ENCODE measurements around the gene MTA3.
"Not testable (repeated sequence)": the region's sequence is repeated elsewhere in the genome, so short reads cannot be mapped to it uniquely, and the experiment has no call there.

Gene MTA3

GRCh38 chr2:42731316-42731715, 162.9 kb downstream of the MTA3 start:
- DNase-seq (ENCODE audit: low read depth in 2 of 2), result not testable (repeated sequence)

- DNase-seq (ENCODE audit: low read depth in 2 of 2), result no peak
These were observed 165.4 kb downstream of the MTA3 start for GRCh38 chr2:42733852-42734251.

GRCh38 chr2:42736598-42737322, 168.3 kb downstream of the MTA3 start:
- DNase-seq (ENCODE audit: low read depth in 2 of 2), result no peak

- no peak for DNase-seq (ENCODE audit: low read depth in 2 of 2)
These were observed 172.7 kb downstream of the MTA3 start for GRCh38 chr2:42741140-42741539.

- DNase-seq (ENCODE audit: low read depth in 2 of 2), result no peak
These were observed 174.6 kb downstream of the MTA3 start for GRCh38 chr2:42742740-42743658.

GRCh38 chr2:42743659-42743990, 175.2 kb downstream of the MTA3 start:
- DNase-seq (ENCODE audit: low read depth in 2 of 2), result no peak

- DNase-seq (ENCODE audit: low read depth in 2 of 2), result no peak
These were observed 176.2 kb downstream of the MTA3 start for GRCh38 chr2:42744545-42745082.

- no peak for DNase-seq (ENCODE audit: low read depth in 2 of 2)
These were observed 179.0 kb downstream of the MTA3 start for GRCh38 chr2:42747422-42747821.

DNA sequence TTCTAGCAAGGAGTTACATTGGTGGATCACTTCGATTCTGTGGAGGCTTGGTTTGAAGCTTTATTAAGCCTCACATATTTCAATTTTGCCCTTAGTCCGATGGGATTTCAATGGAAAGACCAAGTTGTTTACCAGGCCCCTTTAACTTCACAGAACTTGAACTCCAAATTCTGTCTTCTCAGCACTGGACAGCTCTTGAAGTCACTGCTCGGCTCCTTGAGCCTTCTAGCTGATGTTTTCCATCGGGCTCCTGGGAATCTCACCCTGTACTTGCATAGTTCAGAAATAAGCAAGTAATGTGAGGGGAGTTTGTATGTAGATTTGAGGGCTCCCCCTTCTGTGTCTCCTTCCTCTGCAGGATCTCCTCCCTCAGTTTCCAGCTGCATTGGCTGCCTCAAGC, 180.4 kb downstream of the MTA3 start:
- no peak for DNase-seq (ENCODE audit: low read depth in 2 of 2)

GRCh38 chr2:42752314-42752713, 183.9 kb downstream of the MTA3 start:
- no peak for DNase-seq (ENCODE audit: low read depth in 2 of 2)

DNA sequence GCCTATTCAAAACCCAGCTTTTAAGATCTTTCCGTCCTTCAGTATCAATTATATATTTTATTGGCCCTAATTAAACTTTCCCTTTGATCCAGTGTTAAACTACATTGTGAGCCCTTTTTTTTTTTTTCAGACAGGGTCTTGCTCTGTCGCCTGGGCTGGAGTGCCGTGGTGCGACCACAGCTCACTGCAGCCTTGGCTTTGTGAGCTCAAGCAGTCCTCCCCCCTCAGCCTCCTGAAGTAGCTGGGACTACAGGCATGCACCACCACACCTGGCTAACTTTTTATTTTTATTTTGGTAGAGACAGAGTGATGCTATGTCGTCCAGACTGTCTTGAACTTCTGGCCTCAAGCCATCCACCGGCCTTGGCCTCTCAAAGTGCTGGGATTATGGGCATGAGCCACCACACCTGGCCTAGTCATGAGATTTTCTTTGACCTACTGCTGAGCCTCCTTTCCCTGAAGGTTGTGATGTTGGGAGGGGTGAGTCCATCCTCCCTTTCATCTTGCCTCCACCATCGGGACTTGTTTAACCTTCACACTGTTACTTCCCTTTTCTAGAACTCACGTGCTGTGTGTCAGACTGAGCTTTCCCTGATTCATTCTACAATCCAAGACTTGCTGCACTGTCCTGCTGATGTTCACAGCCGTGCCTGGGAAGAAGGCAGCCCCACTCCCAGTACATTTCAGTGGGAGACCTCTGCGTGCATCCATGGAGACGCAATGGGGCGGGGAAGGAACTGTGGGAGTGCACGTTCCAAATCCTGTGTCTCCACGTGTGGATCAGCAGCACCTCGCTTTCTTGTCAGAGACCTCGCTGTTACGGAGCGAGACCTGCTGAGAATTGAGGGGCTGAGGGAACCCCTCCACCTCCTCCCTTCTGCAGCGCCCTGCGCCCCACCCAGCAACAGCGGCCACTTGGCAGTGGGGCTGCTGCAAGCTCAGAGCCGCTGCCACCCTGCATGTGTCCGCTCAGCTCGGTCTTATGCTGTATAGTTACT, 184.7 kb downstream of the MTA3 start:
- no peak for DNase-seq (ENCODE audit: low read depth in 2 of 2)

DNA sequence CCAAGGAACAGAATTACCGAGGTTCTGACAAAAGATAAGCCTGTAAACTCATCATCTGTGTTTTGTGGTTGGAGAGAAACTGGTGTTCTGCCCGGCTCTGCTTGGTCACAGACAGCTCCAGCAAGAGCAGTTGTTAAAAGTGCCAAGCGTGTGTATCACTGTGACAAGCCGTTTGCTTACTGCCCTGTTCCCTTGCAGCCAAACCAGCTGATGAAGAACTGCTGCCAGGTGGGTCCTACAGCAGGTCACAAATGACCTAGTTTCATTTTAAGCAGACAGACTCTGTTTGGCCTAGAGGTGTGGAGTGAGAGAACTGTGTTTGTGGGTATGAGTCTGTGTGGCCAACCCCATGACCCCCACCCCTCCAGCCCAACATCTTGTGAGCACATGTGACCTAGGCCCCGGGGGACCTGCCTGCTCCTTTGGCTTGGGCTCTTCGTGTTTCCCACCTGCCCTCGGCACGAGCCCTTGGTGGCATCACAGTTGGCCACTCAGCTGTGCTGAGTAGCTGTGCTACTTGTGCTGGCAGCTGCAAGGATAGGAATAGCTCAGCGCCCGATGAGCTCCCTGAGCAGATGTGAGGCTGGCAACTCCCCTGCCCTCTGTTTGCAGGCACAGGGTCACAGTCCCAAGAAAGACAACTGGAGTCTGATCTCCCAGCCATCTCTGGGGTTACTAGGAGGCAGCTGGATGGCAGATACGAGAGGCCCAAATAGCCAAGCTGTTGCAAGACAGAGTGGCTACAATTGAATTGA, 185.8 kb downstream of the MTA3 start:
- DNase-seq (ENCODE audit: low read depth in 2 of 2), result no peak

GRCh38 chr2:42754776-42755140, 186.3 kb downstream of the MTA3 start:
- no peak for DNase-seq (ENCODE audit: low read depth in 2 of 2)

DNA sequence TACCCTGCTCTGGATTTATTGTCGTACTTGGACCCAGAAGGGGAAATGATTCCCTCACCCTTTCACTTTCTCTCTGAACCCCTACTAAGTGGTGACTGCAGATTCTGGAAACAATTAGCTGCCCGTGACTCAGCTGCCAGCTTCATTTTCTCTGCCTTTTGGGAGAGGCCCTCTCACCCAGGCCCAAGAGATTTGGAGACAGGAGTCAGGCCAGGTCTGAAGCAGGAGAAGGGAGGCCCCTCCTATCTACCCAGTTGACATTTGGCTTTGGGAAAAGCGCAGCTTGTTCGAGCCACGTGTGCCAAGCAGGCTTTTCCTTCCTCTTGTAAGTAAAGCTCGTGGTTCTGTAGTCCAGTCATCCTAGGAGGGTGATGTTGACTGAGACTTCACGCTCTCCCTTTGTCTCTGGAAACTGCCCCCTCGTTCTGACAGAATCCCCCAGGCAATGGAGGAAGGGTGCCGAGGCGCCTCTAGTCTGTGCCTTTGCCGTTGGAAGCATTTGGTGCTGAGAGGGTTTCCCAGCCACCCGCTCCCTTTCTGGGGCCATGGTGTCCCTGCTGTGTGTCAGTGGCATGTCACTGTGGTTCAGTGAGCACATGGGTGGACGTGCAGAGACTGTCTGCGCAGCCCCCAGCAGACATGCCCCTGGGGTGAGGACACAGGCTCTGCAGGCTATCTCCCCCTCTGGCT, 186.9 kb downstream of the MTA3 start:
- DNase-seq (ENCODE audit: low read depth in 2 of 2), result no peak

DNA sequence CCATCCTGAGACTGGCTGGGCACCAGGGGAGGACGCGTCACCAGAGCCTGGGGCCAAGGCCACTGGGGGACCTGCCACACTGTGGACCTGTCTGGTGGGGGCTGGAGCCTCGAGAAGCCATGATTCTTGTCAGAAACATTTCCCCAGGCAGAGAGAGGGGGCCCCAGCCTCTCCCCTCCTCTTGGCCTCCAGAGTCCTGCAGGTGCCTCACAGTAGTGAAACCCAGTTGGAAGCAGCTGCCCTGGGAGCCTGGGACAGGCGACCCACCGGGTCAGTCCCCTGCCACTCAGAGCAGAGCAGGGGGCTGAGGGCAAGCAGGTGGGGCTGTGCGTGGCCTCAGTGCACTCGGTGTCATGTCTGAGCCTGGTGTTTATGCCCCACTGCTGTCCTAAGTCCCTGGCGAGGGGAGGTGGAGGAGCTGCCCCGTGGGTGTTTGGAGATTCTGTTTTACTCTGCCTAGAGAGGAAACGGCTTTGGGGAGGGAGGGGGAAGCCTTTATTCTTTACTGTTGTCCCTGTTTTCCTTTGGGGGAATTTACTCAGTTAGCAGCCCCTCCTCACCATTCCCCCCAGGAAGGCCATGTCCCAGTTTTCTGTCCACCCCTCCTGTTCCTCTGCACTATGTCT, 187.8 kb downstream of the MTA3 start:
- no peak for DNase-seq (ENCODE audit: low read depth in 2 of 2)

DNA sequence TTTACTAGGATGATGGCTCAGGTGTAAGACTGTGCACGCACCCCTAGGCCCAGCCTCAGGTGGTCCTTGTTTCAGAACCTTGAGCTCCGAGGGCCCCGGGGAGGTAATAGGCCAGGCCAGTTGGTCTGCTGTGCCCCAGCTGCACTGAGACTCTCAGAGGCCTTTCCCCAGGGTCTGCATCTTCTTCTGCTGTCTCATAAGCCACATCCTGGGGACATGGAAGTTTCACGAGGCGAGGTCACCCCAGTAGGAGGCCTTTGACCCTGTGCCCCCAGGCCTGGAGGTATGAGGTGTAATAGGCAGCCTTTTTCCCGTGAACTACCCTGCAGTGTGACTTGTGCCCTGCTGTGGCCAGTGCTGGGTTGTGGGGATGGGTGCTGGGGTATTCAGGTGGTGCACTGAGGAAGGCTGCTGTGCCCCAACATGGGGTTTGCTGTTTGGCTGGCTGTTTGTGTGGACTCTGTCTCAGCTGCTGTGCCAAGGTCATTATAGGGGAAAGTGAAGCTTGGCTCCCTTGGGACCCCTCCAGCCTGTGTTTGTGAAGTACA, 188.6 kb downstream of the MTA3 start:
- no peak for DNase-seq (ENCODE audit: low read depth in 2 of 2)

- no peak for DNase-seq (ENCODE audit: low read depth in 2 of 2)
These were observed 189.7 kb downstream of the MTA3 start for GRCh38 chr2:42757981-42758740.

- no peak for DNase-seq (ENCODE audit: low read depth in 2 of 2)
These were observed 190.3 kb downstream of the MTA3 start for GRCh38 chr2:42758751-42759150.

DNA sequence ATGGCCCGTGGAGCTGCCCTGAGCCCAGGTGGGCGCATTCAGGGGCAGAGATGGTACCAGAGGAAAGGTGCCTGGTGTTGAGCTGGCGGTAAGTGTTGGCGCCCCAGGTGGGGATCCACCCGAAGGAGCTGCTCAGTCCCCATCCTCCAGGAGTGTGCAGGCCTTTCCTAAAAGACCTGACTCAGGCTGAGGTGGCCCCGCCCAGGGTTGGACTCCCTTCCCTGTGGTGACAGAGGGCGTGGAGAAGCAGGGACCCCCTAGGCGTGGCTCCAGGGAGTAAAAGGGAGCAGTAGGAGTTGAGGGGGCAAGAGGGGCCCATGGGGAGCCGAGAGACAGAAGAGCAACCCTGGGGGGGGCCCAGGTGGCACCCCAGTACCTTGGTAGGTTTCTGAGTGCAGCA, 193.1 kb downstream of the MTA3 start:
- no peak for DNase-seq (ENCODE audit: low read depth in 2 of 2)

Measured in stimulated activated CD4-positive, alpha-beta T cell treated with anti-CD3 and anti-CD28 coated beads, Interleukin-4, amount 100 ng/mL, for 48 hours (primary cell).